Transverse colon (tissue), 4 donors: Measurements from ENCODE around the gene G3BP2.

Experiments
- CTCF ChIP-seq, 5 experiments: fragments of 200-600 bp in 3 of 5; fragments of 450-650 bp in 2 of 5; sonication (generic) in 3 of 5; IDR thresholded peaks; 1 replicate in 2 of 5; 2 replicates in 3 of 5; pipeline ENCODE4 v1.5.1; 2016 to 2017; ENCODE audit warnings: antibody characterized with exemption in 5 of 5, inconsistent platforms in 3 of 5, mild to moderate bottlenecking in 2 of 5, moderate library complexity in 1 of 5
- EP300 ChIP-seq: sonication (generic); formaldehyde crosslinking; IDR thresholded peaks from one replicate; pipeline ENCODE4 v1.6.1; 2017; ENCODE audit warnings: antibody characterized with exemption, low read depth
- POLR2A ChIP-seq: fragments of 450-650 bp; IDR thresholded peaks from one replicate; pipeline ENCODE4 v1.6.1; 2016; ENCODE audit warnings: antibody characterized with exemption, mild to moderate bottlenecking, moderate library complexity
- POLR2AphosphoS5 ChIP-seq, 3 donors: sonication (generic); formaldehyde crosslinking; IDR thresholded peaks; one replicate each; pipeline ENCODE4 v1.6.1; 2016; ENCODE audit warnings: antibody characterized with exemption in 3 of 3

DNA sequence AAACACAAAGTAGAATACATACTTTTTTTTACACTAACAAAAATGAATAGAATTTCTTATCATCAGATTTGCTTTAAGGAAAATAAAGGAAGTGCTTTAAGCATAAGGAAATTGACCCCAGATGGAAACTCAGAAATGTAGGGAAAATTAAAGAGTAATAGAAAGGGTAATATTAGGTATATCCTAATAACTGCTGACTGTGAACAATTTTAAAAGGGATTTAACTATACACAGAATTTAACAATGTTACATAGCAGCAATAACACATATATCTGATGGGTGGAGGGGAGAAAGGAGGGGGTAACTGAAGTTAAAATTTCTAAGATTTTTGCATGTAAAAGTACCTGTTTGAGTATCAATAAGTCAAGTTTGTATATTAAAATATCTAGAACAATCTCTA, 51.5 kb downstream of the G3BP2 start:
- TF ChIP-seq CTCF (IDR thresholded peaks at IDR 0.05) (no peak), POLR2A (no peak), EP300 (no peak), POLR2AphosphoS5 (IDR thresholded peaks at IDR 0.05) (no peak)
